GM10266 (cell line): ENCODE data around the gene ZBTB45.

Experiments
- DNase-seq: peaks from one replicate; pipeline ENCODE4 v3.0.0; 2012; ENCODE audit errors: extremely low spot score
- CTCF ChIP-seq: IDR thresholded peaks from 2 replicates; pipeline ENCODE4 v1.5.1; 2012; ENCODE audit warnings: mild to moderate bottlenecking, low read depth; ENCODE audit not compliant: control insufficient read depth, insufficient read depth; ENCODE audit errors: missing control alignments

The ZBTB45 gene

GRCh38 chr19:58519355-58520256, at the start of gene ZBTB45:
TSS of gene ZBTB45 (minus strand) at chr19:58519810. CDS start at chr19:58517673, 2,137 bp downstream.
- TF ChIP-seq CTCF = peak; percentile 93
- DNase-seq = peak; percentile 89

- DNase-seq = no peak
- TF ChIP-seq CTCF = no peak
Observed at GRCh38 chr19:58568453-58569130, 49.0 kb upstream of the ZBTB45 start.

- DNase-seq = no peak
- no peak for TF ChIP-seq CTCF
Observed at GRCh38 chr19:58566989-58567388, 47.4 kb upstream of the ZBTB45 start.

- no peak for TF ChIP-seq CTCF
Observed at GRCh38 chr19:58563823-58564222, 44.2 kb upstream of the ZBTB45 start.

GRCh38 chr19:58563034-58563573, 43.5 kb upstream of the ZBTB45 start:
- TF ChIP-seq CTCF = no peak
- DNase-seq = peak; percentile 63

More at GRCh38 chr19:58563823-58564222, 44.2 kb upstream of the ZBTB45 start:
- no peak for DNase-seq

- no peak for TF ChIP-seq CTCF
- no peak for DNase-seq
Observed at GRCh38 chr19:58562122-58563033, 42.8 kb upstream of the ZBTB45 start.
